ENCODE results near the gene PANK3. TPM values are rescaled to one million over a fixed set of nuclear protein-coding genes. Genes with fewer than 3 reads are reported as not detected.
A peak's percentile ranks its signal among the peaks of the same experiment; 100 is the strongest.

Gene PANK3
- total RNA-seq (2021; ENCODE audit: unreplicated experiment) (79.7 TPM), Bru-seq, nascent RNA (percentile 97 among the genes with signal in this experiment), BruChase-seq, experiment 1, labeled RNA remaining after a 2-hour chase (percentile 99 among the genes with signal in this experiment), BruChase-seq, experiment 2, labeled RNA remaining after a 6-hour chase (percentile 99 among the genes with signal in this experiment)
- 9.6 TPM for polyA plus RNA-seq (2012; ENCODE audit: insufficient read length)
- long read RNA-seq, full-length matches to known transcripts = 40 of 51 reads
- long read RNA-seq, partial matches to known transcripts = 7 of 51 reads
- long read RNA-seq, other reads (novel, unspliced or antisense) = 4 of 51 reads

GRCh38 chr5:168578538-168579487 lies at the start of gene PANK3:
Gene PANK3, minus strand, starts transcription at chr5:168579368. Its CDS starts 85 bp downstream, at chr5:168579283.
- ChIA-PET CTCF (no interaction called here), POLR2A (interaction anchor here (0.6 kb wide), 1 partner anchor 31 kb away, joined by 3 read pairs; no protein-coding TSS in a partner anchor)
- TF ChIP-seq, protein P1, sequence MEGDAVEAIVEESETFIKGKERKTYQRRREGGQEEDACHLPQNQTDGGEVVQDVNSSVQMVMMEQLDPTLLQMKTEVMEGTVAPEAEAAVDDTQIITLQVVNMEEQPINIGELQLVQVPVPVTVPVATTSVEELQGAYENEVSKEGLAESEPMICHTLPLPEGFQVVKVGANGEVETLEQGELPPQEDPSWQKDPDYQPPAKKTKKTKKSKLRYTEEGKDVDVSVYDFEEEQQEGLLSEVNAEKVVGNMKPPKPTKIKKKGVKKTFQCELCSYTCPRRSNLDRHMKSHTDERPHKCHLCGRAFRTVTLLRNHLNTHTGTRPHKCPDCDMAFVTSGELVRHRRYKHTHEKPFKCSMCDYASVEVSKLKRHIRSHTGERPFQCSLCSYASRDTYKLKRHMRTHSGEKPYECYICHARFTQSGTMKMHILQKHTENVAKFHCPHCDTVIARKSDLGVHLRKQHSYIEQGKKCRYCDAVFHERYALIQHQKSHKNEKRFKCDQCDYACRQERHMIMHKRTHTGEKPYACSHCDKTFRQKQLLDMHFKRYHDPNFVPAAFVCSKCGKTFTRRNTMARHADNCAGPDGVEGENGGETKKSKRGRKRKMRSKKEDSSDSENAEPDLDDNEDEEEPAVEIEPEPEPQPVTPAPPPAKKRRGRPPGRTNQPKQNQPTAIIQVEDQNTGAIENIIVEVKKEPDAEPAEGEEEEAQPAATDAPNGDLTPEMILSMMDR (IDR thresholded peaks at IDR 0.05) = no peak
- TF ChIP-seq REST (IDR thresholded peaks at IDR 0.05; ENCODE audit: insufficient read depth in 1 of 2, low read depth in 2 of 2, low read length in 1 of 2) (no peak), POLR2AphosphoS5 (IDR thresholded peaks at IDR 0.05; ENCODE audit: low read depth, low read length) (peak; percentile 63; the same call in 1 of the 2 replicates), TCF7L2 (IDR thresholded peaks at IDR 0.05; ENCODE audit: low read depth, low read length) (peak; percentile 64), SIN3A (IDR thresholded peaks at IDR 0.05; ENCODE audit: borderline replicate concordance, insufficient read depth, low read depth, low read length) (0 out of 2 replicates have a peak, but pooled peaks have one; percentile 41)
- intact Hi-C loops (cut with micrococcal nuclease; ENCODE audit: unreplicated experiment) = no loop called here
- Histone ChIP-seq H3K4me3 (ENCODE audit: low read depth in 2 of 2, low read length in 2 of 2) (peak within 1 kb of the TSS; percentile 98 to 99), H3K27ac (ENCODE audit: low read length) (peak within 1 kb of the TSS; percentile 98), H3K9me3 (ENCODE audit: control insufficient read depth, insufficient read depth, low read depth, low read length) (no peaks in the 10 kb centered on the region), H3K36me3 (ENCODE audit: control insufficient read depth, insufficient read depth, low read length) (peaks cover 2% of the 10 kb centered on the region), H3K4me1 (ENCODE audit: control insufficient read depth, insufficient read depth, low read length) (peaks cover 17% of the 10 kb centered on the region), H3K27me3 (ENCODE audit: control insufficient read depth, insufficient read depth, low read length) (no peaks in the 10 kb centered on the region)
- ATAC-seq (peak; percentile 92), DNase-seq (ENCODE audit: low read depth, low spot score) (peak; percentile 32)
- in situ Hi-C loops (cut with HindIII; ENCODE audit: low pct_unique_long_range_greater_than_20kb, low sequenced_read_pairs) = no loop called here
- BruUV-seq (replicated peaks) = no TSS peak

- no peak for ATAC-seq
- in situ Hi-C loops (cut with HindIII; ENCODE audit: low pct_unique_long_range_greater_than_20kb, low sequenced_read_pairs) (no loop called here), intact Hi-C loops (cut with micrococcal nuclease; ENCODE audit: unreplicated experiment) (no loop called here)
- H3K4me3 ChIP-seq (ENCODE audit: low read depth in 2 of 2, low read length in 2 of 2) = no peak overlapping the region
- BruUV-seq (replicated peaks) = no TSS peak
- DNase-seq (ENCODE audit: low read depth, low spot score) = no peak
- ChIA-PET CTCF (no interaction called here), POLR2A (no interaction called here)
- no peaks in the 10 kb centered on the region for H3K36me3 ChIP-seq (ENCODE audit: control insufficient read depth, insufficient read depth, low read length)
- H3K9me3 ChIP-seq (ENCODE audit: control insufficient read depth, insufficient read depth, low read depth, low read length) = no peaks in the 10 kb centered on the region
- no peaks in the 10 kb centered on the region for H3K27me3 ChIP-seq (ENCODE audit: control insufficient read depth, insufficient read depth, low read length)
- TF ChIP-seq TCF7L2 (IDR thresholded peaks at IDR 0.05; ENCODE audit: low read depth, low read length) = no peak
- no peak for TF ChIP-seq SIN3A (IDR thresholded peaks at IDR 0.05; ENCODE audit: borderline replicate concordance, insufficient read depth, low read depth, low read length)
- TF ChIP-seq, protein P1 (IDR thresholded peaks at IDR 0.05) = no peak
- no peak for TF ChIP-seq POLR2AphosphoS5 (IDR thresholded peaks at IDR 0.05; ENCODE audit: low read depth, low read length)
- TF ChIP-seq REST (IDR thresholded peaks at IDR 0.05; ENCODE audit: insufficient read depth in 1 of 2, low read depth in 2 of 2, low read length in 1 of 2) = no peak
- no peak overlapping the region for H3K27ac ChIP-seq (ENCODE audit: low read length)
- H3K4me1 ChIP-seq (ENCODE audit: control insufficient read depth, insufficient read depth, low read length) = no peaks in the 10 kb centered on the region
These were observed 45.7 kb upstream of the PANK3 start for GRCh38 chr5:168624850-168625364.
